ENCODE results near the gene CEP112. TPM values are rescaled to one million over a fixed set of nuclear protein-coding genes. Genes with fewer than 3 reads are reported as not detected.

CEP112 gene
- polyA plus RNA-seq, 1 experiment: 5.7 TPM

DNA sequence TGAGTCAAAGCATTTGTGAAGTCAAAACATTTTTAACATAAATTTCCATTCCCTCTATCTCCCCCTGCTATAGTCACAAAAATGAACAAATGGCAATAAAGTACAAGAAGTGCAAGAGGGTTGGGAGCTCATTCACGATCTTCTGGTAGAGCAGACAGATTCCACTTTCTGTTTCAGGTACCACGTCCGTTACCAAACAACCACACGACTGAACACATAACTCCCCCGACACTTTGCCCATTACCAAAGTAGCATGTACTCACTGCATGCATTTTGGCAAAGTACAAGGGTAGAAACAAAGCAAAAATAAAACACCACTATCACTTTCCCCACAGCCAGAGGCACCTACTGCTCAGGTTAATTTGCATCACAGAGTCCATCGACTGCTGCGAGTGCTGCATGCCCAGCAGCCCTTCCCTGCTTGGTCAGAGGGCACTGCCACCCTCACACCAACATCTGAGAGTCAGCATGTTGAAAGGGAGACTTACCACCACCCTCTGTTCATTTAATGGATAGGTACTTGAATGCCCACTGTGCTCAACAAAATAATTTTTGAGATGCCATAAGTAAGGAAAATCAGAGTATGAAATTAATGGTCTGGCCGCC, 480.2 kb downstream of the CEP112 start:
- DNase-seq (ENCODE audit: low read depth, low spot score): no peak
- ChIA-PET CTCF (no interaction called here), POLR2A (no interaction called here)
- Histone ChIP-seq H3K9me3 (ENCODE audit: control insufficient read depth, insufficient read depth, low read length) (no peaks in the 10 kb centered on the region), H3K4me3 (ENCODE audit: low read depth, low read length) (no peak overlapping the region), H3K27ac (ENCODE audit: low read depth, low read length) (no peak overlapping the region), H3K27me3 (ENCODE audit: control insufficient read depth, insufficient read depth, low read length) (no peaks in the 10 kb centered on the region)
- TF ChIP-seq, protein P1, sequence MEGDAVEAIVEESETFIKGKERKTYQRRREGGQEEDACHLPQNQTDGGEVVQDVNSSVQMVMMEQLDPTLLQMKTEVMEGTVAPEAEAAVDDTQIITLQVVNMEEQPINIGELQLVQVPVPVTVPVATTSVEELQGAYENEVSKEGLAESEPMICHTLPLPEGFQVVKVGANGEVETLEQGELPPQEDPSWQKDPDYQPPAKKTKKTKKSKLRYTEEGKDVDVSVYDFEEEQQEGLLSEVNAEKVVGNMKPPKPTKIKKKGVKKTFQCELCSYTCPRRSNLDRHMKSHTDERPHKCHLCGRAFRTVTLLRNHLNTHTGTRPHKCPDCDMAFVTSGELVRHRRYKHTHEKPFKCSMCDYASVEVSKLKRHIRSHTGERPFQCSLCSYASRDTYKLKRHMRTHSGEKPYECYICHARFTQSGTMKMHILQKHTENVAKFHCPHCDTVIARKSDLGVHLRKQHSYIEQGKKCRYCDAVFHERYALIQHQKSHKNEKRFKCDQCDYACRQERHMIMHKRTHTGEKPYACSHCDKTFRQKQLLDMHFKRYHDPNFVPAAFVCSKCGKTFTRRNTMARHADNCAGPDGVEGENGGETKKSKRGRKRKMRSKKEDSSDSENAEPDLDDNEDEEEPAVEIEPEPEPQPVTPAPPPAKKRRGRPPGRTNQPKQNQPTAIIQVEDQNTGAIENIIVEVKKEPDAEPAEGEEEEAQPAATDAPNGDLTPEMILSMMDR (IDR thresholded peaks at IDR 0.05; ENCODE audit: low read depth, low read length): no peak

DNA sequence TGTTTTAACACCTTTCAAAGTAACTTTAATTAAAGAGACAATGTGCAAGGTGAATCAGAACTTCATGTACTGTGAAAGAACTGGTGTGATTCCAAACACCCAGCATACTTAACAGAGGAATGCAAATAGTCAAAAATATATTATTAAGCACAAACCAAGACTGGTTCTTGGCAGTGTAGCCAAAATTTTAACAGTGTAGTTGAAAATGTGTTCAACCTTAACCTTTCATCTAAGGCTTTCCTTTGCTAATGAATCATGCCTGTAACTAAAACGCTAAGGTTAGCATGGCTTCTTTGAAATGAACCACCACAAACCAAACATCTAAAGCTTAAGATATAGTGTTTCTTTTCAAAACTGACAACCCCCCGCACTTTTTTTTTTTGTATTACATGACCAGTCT, 484.2 kb downstream of the CEP112 start:
- POLR2A ChIA-PET: no interaction called here
- CTCF ChIA-PET: no interaction called here

DNA sequence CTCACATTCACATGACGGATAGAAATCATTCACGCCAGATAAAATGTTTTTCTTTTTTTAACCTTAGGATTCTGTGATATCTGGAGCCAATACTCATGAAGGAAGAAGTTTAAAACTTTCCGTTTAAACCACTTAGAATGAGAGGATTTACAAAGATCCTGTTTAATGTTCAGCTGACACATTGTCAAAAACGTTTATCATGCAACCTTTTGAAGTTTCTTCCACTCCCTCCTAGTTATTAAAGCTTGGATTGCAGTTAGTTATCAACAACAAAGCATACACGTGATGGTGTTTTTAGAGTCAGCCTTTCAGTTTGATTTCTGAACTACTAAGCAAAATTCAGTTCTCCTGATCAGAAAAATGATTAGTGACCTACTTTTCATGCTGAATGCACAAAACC, 487.2 kb downstream of the CEP112 start:
- TF ChIP-seq, protein P1 (IDR thresholded peaks at IDR 0.05; ENCODE audit: low read depth, low read length): no peak

More for the DNA sequence above, 484.2 kb downstream of the CEP112 start:
- TF ChIP-seq, protein P1 (IDR thresholded peaks at IDR 0.05; ENCODE audit: low read depth, low read length): no peak
- H3K27me3 ChIP-seq (ENCODE audit: control insufficient read depth, insufficient read depth, low read length): no peaks in the 10 kb centered on the region
- no peak for DNase-seq (ENCODE audit: low read depth, low spot score)
- H3K27ac ChIP-seq (ENCODE audit: low read depth, low read length): no peak overlapping the region
- no peaks in the 10 kb centered on the region for H3K9me3 ChIP-seq (ENCODE audit: control insufficient read depth, insufficient read depth, low read length)
- no peak overlapping the region for H3K4me3 ChIP-seq (ENCODE audit: low read depth, low read length)

DNA sequence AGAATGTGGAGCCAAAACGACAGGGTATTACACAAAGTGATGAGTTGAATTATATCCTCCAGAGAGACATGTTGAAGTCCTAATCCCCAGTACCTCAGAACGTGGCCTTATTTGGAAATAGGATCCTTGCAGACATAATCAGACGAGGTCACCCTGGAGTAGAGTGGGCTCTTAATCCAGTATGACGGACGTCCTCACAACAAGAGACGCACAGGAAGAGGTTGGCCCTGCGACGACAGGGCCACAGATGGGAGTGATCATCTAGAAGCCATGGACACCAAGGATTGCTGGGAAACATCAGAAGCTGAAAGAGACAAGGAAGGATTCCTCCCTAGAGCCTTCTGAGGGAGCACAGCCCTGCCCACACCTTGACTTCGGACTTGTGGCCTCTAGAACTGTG, 488.0 kb downstream of the CEP112 start:
- no peaks in the 10 kb centered on the region for H3K9me3 ChIP-seq (ENCODE audit: control insufficient read depth, insufficient read depth, low read length)
- no peak overlapping the region for H3K27ac ChIP-seq (ENCODE audit: low read depth, low read length)
- no peak overlapping the region for H3K4me3 ChIP-seq (ENCODE audit: low read depth, low read length)
- H3K27me3 ChIP-seq (ENCODE audit: control insufficient read depth, insufficient read depth, low read length): no peaks in the 10 kb centered on the region
- ChIA-PET POLR2A (interaction anchor here (0.6 kb wide), 1 partner anchor 411 kb away, joined by 3 read pairs; no protein-coding TSS in a partner anchor), CTCF (no interaction called here)
- DNase-seq (ENCODE audit: low read depth, low spot score): no peak
- TF ChIP-seq, protein P1 (IDR thresholded peaks at IDR 0.05; ENCODE audit: low read depth, low read length): no peak

More for the DNA sequence above, 487.2 kb downstream of the CEP112 start:
- Histone ChIP-seq H3K27ac (ENCODE audit: low read depth, low read length) (no peak overlapping the region), H3K27me3 (ENCODE audit: control insufficient read depth, insufficient read depth, low read length) (no peaks in the 10 kb centered on the region), H3K4me3 (ENCODE audit: low read depth, low read length) (no peak overlapping the region), H3K9me3 (ENCODE audit: control insufficient read depth, insufficient read depth, low read length) (no peaks in the 10 kb centered on the region)
- POLR2A ChIA-PET: no interaction called here
- no peak for DNase-seq (ENCODE audit: low read depth, low spot score)
- CTCF ChIA-PET: no interaction called here

DNA sequence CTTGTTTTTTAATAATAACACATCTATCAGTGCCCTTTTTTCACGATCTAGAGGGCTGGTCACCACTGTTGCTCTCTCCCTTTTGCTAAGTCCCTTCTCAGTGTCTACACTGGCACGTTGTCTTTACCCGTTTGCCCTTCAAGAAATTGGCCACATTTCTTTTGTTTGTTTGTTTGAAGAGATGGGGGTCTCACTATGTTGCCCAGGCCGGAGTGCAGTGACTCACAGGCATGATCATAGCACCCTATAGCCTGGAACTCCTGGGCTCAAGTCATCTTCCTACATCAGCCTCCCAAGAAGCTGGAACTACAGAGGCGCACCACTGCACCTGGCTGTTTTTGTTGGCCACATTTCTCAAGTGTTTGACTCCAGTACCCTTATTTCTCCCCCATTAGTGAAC, 492.5 kb downstream of the CEP112 start:
- CTCF ChIA-PET: no interaction called here

More for the DNA sequence above, 492.5 kb downstream of the CEP112 start:
- H3K4me3 ChIP-seq (ENCODE audit: low read depth, low read length): no peak overlapping the region
- POLR2A ChIA-PET: no interaction called here
- H3K9me3 ChIP-seq (ENCODE audit: control insufficient read depth, insufficient read depth, low read length): no peaks in the 10 kb centered on the region
- TF ChIP-seq, protein P1 (IDR thresholded peaks at IDR 0.05; ENCODE audit: low read depth, low read length): no peak
- DNase-seq (ENCODE audit: low read depth, low spot score): no peak
- no peaks in the 10 kb centered on the region for H3K27me3 ChIP-seq (ENCODE audit: control insufficient read depth, insufficient read depth, low read length)
- H3K27ac ChIP-seq (ENCODE audit: low read depth, low read length): no peak overlapping the region

Measured in AG04450 (cell line).